ENCODE data around the gene ALOX12B. TPM values are rescaled to one million over a fixed set of nuclear protein-coding genes. Genes with fewer than 3 reads are reported as not detected.

The ALOX12B gene
- total and polyA plus RNA-seq, 2 of the 13 experiments (the other 11 are each of a cell fraction or from before 2014, with no cell fraction given) = 0.13 TPM; not detected in 1

GRCh38 chr17:8125154-8125946 lies 37.8 kb upstream of the ALOX12B start (continued):
- TF ChIP-seq PRPF4 (IDR thresholded peaks at IDR 0.05; ENCODE audit: low read depth, low read length, poor library complexity, severe bottlenecking) = peak; percentile 20
- TF ChIP-seq NR3C1 (CRISPR knock-in tag; IDR thresholded peaks at IDR 0.05) = no peak
- no peak for TF ChIP-seq ZSCAN20 (CRISPR knock-in tag; IDR thresholded peaks at IDR 0.05; ENCODE audit: borderline replicate concordance)
- no peak for TF ChIP-seq GABPA (IDR thresholded peaks at IDR 0.05; ENCODE audit: low read depth, low read length)
- TF ChIP-seq GABPA (CRISPR knock-in tag; IDR thresholded peaks at IDR 0.05; ENCODE audit: low read depth) = no peak
- TF ChIP-seq RARG (CRISPR knock-in tag; IDR thresholded peaks at IDR 0.05; ENCODE audit: low read depth) = no peak
- no peak; the same call in 1 of the 2 replicates for TF ChIP-seq ZNF784 (CRISPR knock-in tag; IDR thresholded peaks at IDR 0.05; ENCODE audit: borderline replicate concordance)
- TF ChIP-seq ZFAT (CRISPR knock-in tag; conservative IDR thresholded peaks at IDR 0.05) = no peak
- no peak for TF ChIP-seq BORCS8-MEF2B (CRISPR knock-in tag; IDR thresholded peaks at IDR 0.05)
- no peak for TF ChIP-seq GMEB1 (CRISPR knock-in tag; IDR thresholded peaks at IDR 0.05; ENCODE audit: borderline replicate concordance)
- peak; percentile 37; the same call in 1 of the 2 replicates for TF ChIP-seq NFIC (IDR thresholded peaks at IDR 0.05; ENCODE audit: low read length)
- no peak for TF ChIP-seq NFE2L1 (CRISPR knock-in tag; IDR thresholded peaks at IDR 0.05; ENCODE audit: borderline replicate concordance)
- no peak for TF ChIP-seq NCOA5 (CRISPR knock-in tag; IDR thresholded peaks at IDR 0.05)
- no peak for TF ChIP-seq ZNF292 (CRISPR knock-in tag; IDR thresholded peaks at IDR 0.05; ENCODE audit: borderline replicate concordance, low read depth)
- peak; percentile 25; the same call in 1 of the 2 replicates for TF ChIP-seq TSC22D2 (CRISPR knock-in tag; IDR thresholded peaks at IDR 0.05; ENCODE audit: borderline replicate concordance)
- no peak for TF ChIP-seq USF2 (IDR thresholded peaks at IDR 0.05; ENCODE audit: low read depth, low read length)
- no peak for TF ChIP-seq USF2 (CRISPR knock-in tag; IDR thresholded peaks at IDR 0.05; ENCODE audit: borderline replicate concordance)
- TF ChIP-seq ZNF564 (CRISPR knock-in tag; IDR thresholded peaks at IDR 0.05) = 0 out of 2 replicates have a peak, but pooled peaks have one; percentile 18
- TF ChIP-seq ZBTB34 (CRISPR knock-in tag; IDR thresholded peaks at IDR 0.05) = no peak
- TF ChIP-seq RORA (CRISPR knock-in tag; IDR thresholded peaks at IDR 0.05) = no peak
- no peak; the same call in 1 of the 2 replicates for TF ChIP-seq GATAD1 (CRISPR knock-in tag; IDR thresholded peaks at IDR 0.05)

Measured in HepG2 (cell line).